Left lung (tissue), 10 donors: Measurements from ENCODE around the gene TRIM43B. TPM values are rescaled to one million over a fixed set of nuclear protein-coding genes. Genes with fewer than 3 reads are reported as not detected.
"Not testable (repeated sequence)": the region's sequence is repeated elsewhere in the genome, so short reads cannot be mapped to it uniquely, and the experiment has no call there.

Experiments
- ATAC-seq: fragments of 200-7000 bp; cut with Tn5 transposase; one replicate; pipeline ENCODE4 v1.9.1; 2020; ENCODE audit warnings: moderate library complexity
- DNase-seq, 4 donors: peaks; one replicate each; pipeline ENCODE4 v3.0.0-alpha.2; 2013 to 2020
- H3K27ac ChIP-seq, 2 donors: fragments of 200-600 bp; sonication (generic) in 1 of 2; one replicate each; pipeline versions ENCODE4 v1.5.0 to v1.8.0; 2020 to 2021
- H3K27me3 ChIP-seq, 2 donors: fragments of 200-600 bp; sonication (generic) in 1 of 2; one replicate each; pipeline versions ENCODE4 v1.5.0 to v1.8.0; 2020 to 2021
- H3K36me3 ChIP-seq, 2 donors: fragments of 200-600 bp; sonication (generic) in 1 of 2; one replicate each; pipeline versions ENCODE4 v1.5.0 to v1.8.0; 2020 to 2021
- H3K4me1 ChIP-seq, 2 donors: fragments of 200-600 bp; one replicate each; pipeline ENCODE4 v1.8.0; 2021
- H3K4me3 ChIP-seq, 2 donors: fragments of 200-600 bp; sonication (generic) in 1 of 2; one replicate each; pipeline versions ENCODE4 v1.5.0 to v1.8.0; 2020 to 2021; ENCODE audit warnings: mild to moderate bottlenecking in 1 of 2
- H3K9me3 ChIP-seq, 2 donors: fragments of 200-600 bp; sonication (generic) in 1 of 2; one replicate each; pipeline versions ENCODE4 v1.5.0 to v1.8.0; 2020 to 2021
- intact Hi-C, 2 donors: fragments of 100-400 bp; cut with DNase I; formaldehyde crosslinking; loops; one replicate each; pipeline versions ENCODE4 v1.11.2 to v1.14.2; 2022
- polyA plus RNA-seq, 6 donors: library from polyadenylated mRNA; unstranded; fragments of 120-200 nt; gene quantifications; one replicate each; pipeline ENCODE4 v1.2.1, GENCODE V29; 2013; ENCODE audit not compliant: insufficient read length in 6 of 6
- total RNA-seq, 2 donors: library from RNA; stranded (reverse); fragmentation: NEBNext Ultra II Directional; extraction: Animal tissue kit (Norgen Biotek cat#: 25700); gene quantifications; one replicate each; pipeline ENCODE4 v1.2.1, GENCODE V29; 2021
- donor health status: DM: no; HTN: yes; CAD: no.
- donor health status: DM: no; HTN: no; CAD: no.

Gene TRIM43B
- total and polyA plus RNA-seq, 8 donors = not detected

DNA sequence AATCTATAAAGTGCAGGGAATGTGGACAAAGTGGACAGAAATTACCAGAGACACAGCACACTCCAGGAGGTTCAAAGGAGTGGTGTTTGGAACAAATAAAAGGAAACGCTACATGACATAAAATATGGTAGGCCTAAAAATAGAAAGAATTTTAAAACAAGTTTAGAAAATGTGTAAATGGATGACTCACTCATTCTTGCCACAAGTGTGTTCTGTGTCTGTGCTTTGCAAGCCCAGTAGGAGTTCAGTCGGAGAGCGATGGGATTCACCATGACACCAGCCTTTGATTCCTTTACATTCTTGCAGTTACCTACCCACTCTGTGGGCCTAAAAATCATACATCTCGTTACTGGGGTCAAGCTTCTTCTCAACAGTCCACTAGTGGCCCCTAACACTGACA is 51.2 kb downstream of the TRIM43B start:
- intact Hi-C loops, DNase-seq, H3K27me3 ChIP-seq, H3K27ac ChIP-seq, H3K9me3 ChIP-seq, H3K4me3 ChIP-seq, H3K36me3 ChIP-seq, H3K4me1 ChIP-seq: not testable (repeated sequence)
- peak; percentile 2 for ATAC-seq

DNA sequence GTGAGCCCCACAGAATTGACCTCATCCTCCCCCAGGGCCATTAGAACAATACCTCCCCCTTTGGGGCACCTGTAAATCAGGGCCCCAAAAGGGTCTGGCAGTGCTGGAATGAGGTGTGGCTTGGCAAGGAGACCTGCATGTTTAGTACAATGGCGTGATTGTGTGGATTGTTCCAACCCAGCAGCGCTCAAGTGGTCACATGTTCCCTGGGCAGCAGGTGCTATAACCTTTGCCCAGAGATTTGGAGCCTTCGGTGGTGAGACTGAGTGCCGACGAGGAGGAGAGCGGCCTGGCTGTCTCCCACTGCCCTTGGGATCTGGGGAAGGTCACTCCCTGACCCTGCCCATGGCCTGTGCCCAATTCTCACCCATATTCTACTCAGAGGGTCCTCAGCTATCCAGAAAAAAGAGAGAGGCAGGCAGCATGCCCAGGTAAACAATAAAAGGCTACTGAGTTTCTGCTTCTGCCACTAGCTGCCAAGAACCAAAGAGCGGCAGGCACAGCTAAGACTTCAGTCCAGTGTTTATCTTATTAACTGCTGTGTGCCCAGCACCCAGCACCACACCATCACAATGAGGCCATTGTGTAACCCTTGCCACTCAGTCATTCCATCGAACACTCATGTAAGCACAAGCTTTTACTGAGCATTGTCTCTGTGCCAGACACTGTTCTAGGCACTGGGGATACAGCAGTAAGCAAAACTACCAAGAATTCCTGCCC is 54.6 kb downstream of the TRIM43B start:
- H3K27me3 ChIP-seq, H3K27ac ChIP-seq, intact Hi-C loops, H3K4me3 ChIP-seq, H3K9me3 ChIP-seq, DNase-seq, H3K4me1 ChIP-seq, H3K36me3 ChIP-seq: not testable (repeated sequence)
- ATAC-seq = peak; percentile 78

DNA sequence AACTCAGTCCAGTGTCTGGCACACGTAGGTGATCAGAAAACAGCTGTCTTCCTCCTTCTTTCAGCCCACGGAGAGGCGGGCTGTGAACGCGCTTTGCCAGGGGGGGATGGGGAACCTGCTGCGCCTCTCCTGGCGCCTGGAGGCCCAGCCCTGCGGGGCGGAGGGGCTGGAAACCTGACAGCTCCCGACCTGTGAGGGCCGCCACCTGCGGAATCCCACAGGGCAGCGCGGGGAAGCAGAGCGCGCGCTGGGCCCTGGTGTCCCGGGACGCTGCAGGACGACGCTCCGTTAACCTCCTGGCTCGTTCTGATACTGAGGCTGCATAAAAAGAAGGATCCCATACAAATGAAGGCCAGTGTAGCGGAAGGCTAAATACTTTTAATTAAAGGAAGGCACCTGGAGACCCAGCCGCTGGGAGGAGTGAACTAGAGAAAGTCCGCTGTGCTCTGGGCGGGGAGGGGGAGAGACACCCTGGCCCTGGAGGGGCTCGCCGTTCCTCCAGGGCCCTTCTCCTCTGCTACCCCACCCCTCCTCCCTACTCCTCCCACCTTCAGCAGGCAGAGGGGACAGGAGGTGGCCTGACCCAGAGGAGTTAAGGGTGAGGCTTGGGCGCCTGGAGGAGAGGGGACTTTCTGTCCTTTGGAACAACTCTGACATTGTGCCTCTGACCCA is 57.2 kb downstream of the TRIM43B start:
- DNase-seq, H3K4me1 ChIP-seq, H3K4me3 ChIP-seq, ATAC-seq, H3K9me3 ChIP-seq, H3K36me3 ChIP-seq, H3K27me3 ChIP-seq, intact Hi-C loops, H3K27ac ChIP-seq: not testable (repeated sequence)

Other genes starting within 250 kb of the TRIM43B start
- gene PROM2, start 210.3 kb downstream of the TRIM43B start, total RNA-seq = 10 to 100 TPM in 1 of 2 donors, 1 to 10 TPM in 1; 5.6 to 16.4 TPM
- gene PROM2, start 210.3 kb downstream of the TRIM43B start, polyA plus RNA-seq = 10 to 100 TPM in 5 of 6 donors, 1 to 10 TPM in 1; 9.9 to 15.9 (median 15.3) TPM
- 1 to 10 TPM; 3.2 to 4.5 TPM for gene KCNIP3, start 187.4 kb downstream of the TRIM43B start, total RNA-seq
- gene KCNIP3, start 187.4 kb downstream of the TRIM43B start, polyA plus RNA-seq = 10 to 100 TPM in 2 of 6 donors, 1 to 10 TPM in 4; 6.0 to 12.6 (median 8.5) TPM
- 10 to 100 TPM; 23.6 to 26.8 TPM for gene FAHD2A, start 82.0 kb downstream of the TRIM43B start, total RNA-seq
- 10 to 100 TPM; 32.4 to 42.3 (median 39.2) TPM for gene FAHD2A, start 82.0 kb downstream of the TRIM43B start, polyA plus RNA-seq
- gene TRIM43, start 107.2 kb upstream of the TRIM43B start, total RNA-seq = not detected
- not detected for gene TRIM43, start 107.2 kb upstream of the TRIM43B start, polyA plus RNA-seq